Large intestine (tissue), 3 donors: ENCODE data around the gene HSP90AA1. TPM values are rescaled to one million over a fixed set of nuclear protein-coding genes. Genes with fewer than 3 reads are reported as not detected.

Experiments
- DNase-seq, 2 donors: peaks; one replicate each; pipeline versions ENCODE4 v3.0.0 to v3.0.0-alpha.2; 2013
- H3K27ac ChIP-seq: one replicate; pipeline ENCODE4 v1.5.1; 2013; ENCODE audit warnings: low read length
- H3K27me3 ChIP-seq: 2 replicates; pipeline ENCODE4 v1.6.1; 2013; ENCODE audit warnings: low read length; ENCODE audit not compliant: control insufficient read depth, insufficient read depth
- H3K36me3 ChIP-seq: 2 replicates; pipeline ENCODE4 v1.6.1; 2013; ENCODE audit warnings: low read length; ENCODE audit not compliant: control insufficient read depth, insufficient read depth
- H3K4me1 ChIP-seq: one replicate; pipeline ENCODE4 v1.6.1; 2013; ENCODE audit warnings: low read length; ENCODE audit not compliant: control insufficient read depth, insufficient read depth
- H3K4me3 ChIP-seq: one replicate; pipeline ENCODE4 v1.5.1; 2013; ENCODE audit warnings: low read length
- H3K9me3 ChIP-seq: one replicate; pipeline ENCODE4 v1.6.1; 2013; ENCODE audit warnings: mild to moderate bottlenecking, low read depth, low read length, moderate library complexity; ENCODE audit not compliant: control insufficient read depth
- WGBS: methylation state at CpG from one replicate; pipeline ENCODE4 v1.1.5; 2013; ENCODE audit warnings: low lambda C conversion rate; ENCODE audit not compliant: insufficient coverage; 5-methylcytosine and 5-hydroxymethylcytosine counted together
- polyA plus RNA-seq: library from polyadenylated mRNA; unstranded; fragments of 120-200 nt; gene quantifications from one replicate; pipeline ENCODE4 v1.2.1, GENCODE V29; 2013

Gene HSP90AA1
- polyA plus RNA-seq, 1 donor = 661 TPM

DNA sequence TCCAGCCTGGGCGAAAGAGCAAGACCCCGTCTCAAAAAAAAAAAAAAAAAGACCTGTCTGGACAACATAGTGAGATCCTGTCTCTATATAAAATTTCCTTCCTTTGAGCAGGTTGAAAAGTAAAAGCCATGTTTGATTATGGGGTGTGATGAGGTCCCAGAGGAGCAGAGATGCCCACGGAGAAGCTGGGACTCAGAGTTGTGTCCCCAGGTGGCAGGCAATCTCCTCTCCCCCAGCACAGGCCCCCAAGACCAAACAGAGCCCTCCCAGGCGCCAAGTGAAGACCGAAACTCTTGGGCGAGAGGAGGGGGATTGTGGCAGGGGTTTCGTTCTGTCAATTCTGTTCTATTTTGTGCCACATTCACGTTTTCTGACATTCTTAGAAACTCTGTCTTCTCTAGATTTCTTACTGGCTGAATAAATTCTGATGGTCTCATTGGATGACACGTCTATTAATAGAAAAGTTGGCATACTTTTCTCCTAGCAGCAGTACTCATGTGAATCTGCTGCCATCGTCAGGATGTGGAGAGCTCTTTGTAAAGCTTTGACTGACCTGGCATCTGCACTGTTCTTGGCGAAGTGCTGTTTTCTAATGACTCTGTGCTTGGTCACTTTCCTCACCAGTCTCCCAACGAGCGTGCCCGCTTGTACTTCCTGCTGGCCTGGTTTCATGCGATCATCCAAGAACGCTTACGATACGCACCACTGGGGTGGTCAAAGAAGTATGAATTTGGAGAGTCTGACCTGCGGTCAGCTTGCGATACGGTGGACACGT, 43.4 kb downstream of the HSP90AA1 start:
- Histone ChIP-seq H3K27ac (no peak overlapping the region), H3K9me3 (no peaks in the 10 kb centered on the region), H3K36me3 (peaks cover 82% of the 10 kb centered on the region), H3K27me3 (no peaks in the 10 kb centered on the region), H3K4me1 (no peaks in the 10 kb centered on the region), H3K4me3 (no peak overlapping the region)
- WGBS = 100% methylated on average over 3 of the region's 22 CpGs
- no peak for DNase-seq

DNA sequence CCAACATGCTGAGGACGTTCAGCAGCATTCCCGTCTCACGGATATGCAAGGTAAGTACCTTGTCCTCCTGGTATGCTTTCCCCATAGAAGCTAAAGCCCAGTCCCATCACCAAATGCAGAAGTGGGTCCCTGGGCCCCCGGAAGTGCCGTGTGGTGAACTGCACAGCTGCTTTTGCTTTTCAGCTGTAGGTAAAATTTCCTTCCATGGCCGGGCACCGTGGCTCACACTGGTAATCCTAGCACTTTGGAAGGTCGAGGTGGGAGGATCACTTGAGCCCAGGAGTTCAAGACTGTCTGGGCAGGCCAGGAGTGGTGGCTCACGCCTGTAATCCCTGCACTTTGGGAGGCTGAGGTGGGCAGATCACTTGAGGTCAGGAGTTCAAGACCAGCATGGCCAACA, 44.1 kb downstream of the HSP90AA1 start:
- H3K36me3 ChIP-seq = peaks cover 82% of the 10 kb centered on the region
- WGBS = no CpG with 5 or more reads among the region's 9 CpGs
- no peak overlapping the region for H3K4me3 ChIP-seq
- H3K9me3 ChIP-seq = no peaks in the 10 kb centered on the region
- H3K27me3 ChIP-seq = no peaks in the 10 kb centered on the region
- DNase-seq = no peak
- no peaks in the 10 kb centered on the region for H3K4me1 ChIP-seq
- H3K27ac ChIP-seq = no peak overlapping the region

DNA sequence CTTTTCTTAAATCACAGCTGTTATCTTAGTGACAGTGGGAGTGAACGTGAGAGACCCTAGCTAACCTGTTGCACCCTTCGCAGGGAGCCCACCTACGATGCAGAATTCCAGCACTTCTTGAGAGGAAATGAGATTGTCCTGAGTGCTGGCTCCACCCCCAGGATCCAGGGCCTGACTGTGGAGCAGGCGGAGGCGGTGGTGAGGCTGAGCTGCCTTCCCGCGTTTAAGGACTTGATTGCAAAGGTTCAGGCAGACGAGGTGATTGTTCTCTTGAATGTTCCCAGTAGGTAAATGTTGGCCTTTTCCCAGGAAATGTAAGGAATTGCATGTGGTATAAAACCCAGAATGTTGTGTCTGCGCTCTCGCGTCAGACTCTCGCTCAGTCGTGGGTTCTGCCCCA, 46.7 kb downstream of the HSP90AA1 start:
- Histone ChIP-seq H3K4me3 (no peak overlapping the region), H3K36me3 (peaks cover 94% of the 10 kb centered on the region), H3K27me3 (no peaks in the 10 kb centered on the region), H3K27ac (no peak overlapping the region), H3K4me1 (no peaks in the 10 kb centered on the region), H3K9me3 (no peaks in the 10 kb centered on the region)
- WGBS = no CpG with 5 or more reads among the region's 13 CpGs
- no peak for DNase-seq

DNA sequence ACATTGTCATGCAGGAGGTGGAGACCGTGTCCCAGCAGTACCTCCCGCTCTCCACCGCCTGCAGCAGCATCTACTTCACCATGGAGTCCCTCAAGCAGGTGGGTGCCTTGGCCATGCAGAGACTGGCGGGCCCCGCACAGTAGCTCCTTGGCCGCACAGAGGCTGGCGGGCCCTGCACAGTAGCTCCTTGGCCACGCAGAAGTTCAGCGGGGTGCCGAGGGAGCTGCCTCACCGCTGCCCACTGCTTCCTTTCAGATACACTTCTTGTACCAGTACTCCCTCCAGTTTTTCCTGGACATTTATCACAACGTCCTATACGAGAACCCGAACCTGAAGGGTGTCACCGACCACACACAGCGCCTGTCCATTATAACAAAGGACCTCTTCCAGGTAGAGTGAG, 47.7 kb downstream of the HSP90AA1 start:
- no peaks in the 10 kb centered on the region for H3K9me3 ChIP-seq
- H3K27ac ChIP-seq = no peak overlapping the region
- no peaks in the 10 kb centered on the region for H3K4me1 ChIP-seq
- no peak overlapping the region for H3K4me3 ChIP-seq
- no CpG with 5 or more reads among the region's 16 CpGs for WGBS
- no peaks in the 10 kb centered on the region for H3K27me3 ChIP-seq
- DNase-seq = no peak
- peaks cover 93% of the 10 kb centered on the region for H3K36me3 ChIP-seq

DNA sequence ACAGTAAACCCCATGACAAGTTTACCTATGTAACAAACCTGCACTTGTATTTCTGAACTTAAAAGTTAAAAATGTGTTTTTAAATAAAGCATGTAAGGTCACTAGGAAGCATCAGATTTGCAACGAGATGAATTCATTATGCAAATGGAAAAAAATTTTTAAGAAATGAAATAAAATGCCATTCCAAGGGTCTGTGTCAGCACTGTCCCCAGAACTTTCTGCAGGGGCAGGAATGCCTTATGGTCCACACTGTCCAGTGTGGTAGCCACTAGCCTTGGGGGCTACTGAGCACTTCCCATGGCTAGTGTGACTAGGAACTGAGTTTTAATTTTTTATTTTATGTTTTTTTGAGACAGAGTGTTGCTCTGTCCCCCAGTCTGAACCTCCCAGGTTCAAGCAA, 49.2 kb downstream of the HSP90AA1 start:
- H3K27ac ChIP-seq = no peak overlapping the region
- WGBS = 100% methylated on average over 1 of the region's 1 CpG
- no peak overlapping the region for H3K4me3 ChIP-seq
- no peak for DNase-seq
- H3K27me3 ChIP-seq = no peaks in the 10 kb centered on the region
- H3K9me3 ChIP-seq = no peaks in the 10 kb centered on the region
- H3K36me3 ChIP-seq = peaks cover 96% of the 10 kb centered on the region
- no peaks in the 10 kb centered on the region for H3K4me1 ChIP-seq

DNA sequence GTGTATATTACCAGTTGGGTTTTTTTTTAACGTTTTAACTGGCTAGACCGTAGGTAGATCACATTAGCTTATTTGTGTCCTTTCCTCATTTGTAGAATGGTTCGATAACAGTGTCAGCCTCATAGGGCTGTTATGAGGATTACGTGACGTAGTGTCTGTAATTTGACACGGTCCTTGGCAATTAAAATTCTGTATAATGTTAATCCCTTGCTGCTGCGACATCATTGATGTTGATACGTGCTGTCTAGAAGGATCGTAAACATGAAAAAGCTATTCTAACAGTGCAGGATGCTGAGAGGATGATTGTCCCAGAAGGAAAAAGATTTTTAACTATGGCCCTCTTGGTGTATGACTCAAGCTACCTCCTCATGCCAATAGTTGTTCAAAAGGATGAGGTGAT, 50.9 kb downstream of the HSP90AA1 start:
- WGBS = 100% methylated on average over 6 of the region's 9 CpGs

DNA sequence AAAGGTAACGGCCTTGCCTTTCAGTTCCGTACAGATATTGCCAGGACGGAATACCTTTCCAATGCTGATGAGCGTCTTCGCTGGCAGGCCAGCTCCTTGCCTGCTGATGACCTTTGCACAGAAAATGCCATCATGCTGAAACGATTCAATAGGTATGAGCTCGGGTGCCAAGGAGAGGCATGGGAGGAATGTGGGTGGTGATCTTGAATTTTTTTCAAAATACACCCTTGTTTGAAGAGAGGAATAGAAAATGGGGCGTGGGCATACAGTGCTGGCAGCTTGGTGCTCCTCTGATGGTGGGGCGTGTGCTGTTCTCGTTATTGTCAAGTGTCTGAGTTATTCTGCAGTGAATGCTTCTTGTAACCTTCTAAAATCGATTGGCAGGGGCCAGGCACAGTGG, 52.5 kb downstream of the HSP90AA1 start:
- Histone ChIP-seq H3K4me3 (no peak overlapping the region), H3K27ac (no peak overlapping the region), H3K27me3 (no peaks in the 10 kb centered on the region), H3K9me3 (no peaks in the 10 kb centered on the region), H3K36me3 (peaks cover 92% of the 10 kb centered on the region), H3K4me1 (no peaks in the 10 kb centered on the region)
- no CpG with 5 or more reads among the region's 11 CpGs for WGBS
- no peak for DNase-seq

More for the DNA sequence above, 50.9 kb downstream of the HSP90AA1 start:
- Histone ChIP-seq H3K4me3 (no peak overlapping the region), H3K27me3 (no peaks in the 10 kb centered on the region), H3K4me1 (no peaks in the 10 kb centered on the region), H3K9me3 (no peaks in the 10 kb centered on the region), H3K27ac (no peak overlapping the region), H3K36me3 (peaks cover 94% of the 10 kb centered on the region)
- no peak for DNase-seq

DNA sequence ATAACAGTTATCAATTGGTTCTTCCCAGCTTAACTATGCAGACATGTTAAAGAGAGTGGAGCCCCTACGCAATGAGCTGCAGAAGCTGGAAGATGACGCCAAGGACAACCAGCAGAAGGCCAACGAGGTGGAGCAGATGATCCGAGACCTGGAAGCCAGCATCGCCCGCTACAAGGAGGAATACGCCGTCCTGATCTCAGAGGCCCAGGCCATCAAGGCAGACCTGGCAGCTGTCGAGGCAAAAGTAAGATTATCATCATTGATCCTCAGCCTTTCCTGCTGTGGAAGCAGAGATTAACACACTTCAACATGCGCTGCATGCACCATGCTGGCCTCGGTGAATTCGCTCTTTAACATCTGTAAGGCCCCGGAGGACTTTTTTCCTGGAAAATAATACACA, 53.6 kb downstream of the HSP90AA1 start:
- Histone ChIP-seq H3K36me3 (peaks cover 91% of the 10 kb centered on the region), H3K9me3 (no peaks in the 10 kb centered on the region), H3K4me3 (no peak overlapping the region), H3K27me3 (no peaks in the 10 kb centered on the region), H3K27ac (no peak overlapping the region), H3K4me1 (peaks cover 3% of the 10 kb centered on the region)
- no peak for DNase-seq
- WGBS = no CpG with 5 or more reads among the region's 13 CpGs

Other genes starting within 250 kb of the HSP90AA1 start
- 259 TPM for gene DYNC1H1, start 122.5 kb downstream of the HSP90AA1 start, polyA plus RNA-seq
- 27.1 TPM for gene WDR20, start 52.9 kb upstream of the HSP90AA1 start, polyA plus RNA-seq
- gene MOK, start 218.1 kb upstream of the HSP90AA1 start, polyA plus RNA-seq = 16.5 TPM
- 18.4 TPM for gene ZNF839, start 232.7 kb upstream of the HSP90AA1 start, polyA plus RNA-seq